ENCODE measurements around the gene ANP32A.
"Not testable (repeated sequence)": the region's sequence is repeated elsewhere in the genome, so short reads cannot be mapped to it uniquely, and the experiment has no call there.

The ANP32A gene

DNA sequence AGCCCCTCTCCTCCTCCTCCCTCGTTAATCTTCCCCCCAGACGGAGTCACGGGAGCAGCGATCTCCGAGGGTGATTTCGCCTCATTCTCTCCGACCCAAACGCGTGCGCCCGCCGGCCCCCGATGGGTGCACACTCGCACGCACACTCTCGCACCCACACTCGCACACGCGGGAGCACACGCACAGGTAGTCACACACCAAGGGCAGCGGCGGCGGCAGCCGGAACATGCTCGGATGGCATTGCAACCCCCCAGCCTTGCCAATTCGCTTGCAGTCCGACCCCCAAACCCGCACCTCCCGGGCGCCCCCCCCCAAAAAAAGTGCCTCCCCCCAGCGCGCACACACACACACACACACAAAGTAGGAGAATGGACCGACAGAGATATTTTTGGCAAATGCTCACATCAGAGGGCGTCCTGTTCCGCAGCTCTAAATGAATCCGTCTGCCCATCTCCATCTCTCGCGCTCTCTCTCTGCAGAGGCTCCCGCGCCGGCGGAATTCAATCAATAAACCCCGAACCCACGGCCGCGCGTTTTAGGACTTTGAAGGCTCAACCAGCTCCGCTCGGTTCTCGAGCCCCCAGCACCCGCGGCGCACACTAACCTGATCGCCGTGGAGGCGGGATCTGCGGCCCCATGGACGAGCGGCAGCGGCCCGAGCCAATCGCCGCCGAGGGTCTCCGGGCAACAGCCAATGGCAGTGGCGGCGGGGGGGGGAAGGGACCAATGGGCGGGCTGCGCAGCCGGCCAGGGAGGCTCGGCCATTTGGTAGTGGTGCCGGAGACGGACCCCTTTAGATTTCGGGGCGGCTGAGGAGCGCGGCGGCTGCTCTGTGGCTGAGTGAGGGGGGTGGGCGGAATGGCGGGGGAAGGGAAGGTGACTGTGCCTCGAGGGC, at the start of gene ANP32A:
Gene ANP32A (minus strand): TSS at position 601 of the 895 bp plus-strand sequence. CDS start 144 bp downstream, at position 457.
- TF ChIP-seq, protein P1, sequence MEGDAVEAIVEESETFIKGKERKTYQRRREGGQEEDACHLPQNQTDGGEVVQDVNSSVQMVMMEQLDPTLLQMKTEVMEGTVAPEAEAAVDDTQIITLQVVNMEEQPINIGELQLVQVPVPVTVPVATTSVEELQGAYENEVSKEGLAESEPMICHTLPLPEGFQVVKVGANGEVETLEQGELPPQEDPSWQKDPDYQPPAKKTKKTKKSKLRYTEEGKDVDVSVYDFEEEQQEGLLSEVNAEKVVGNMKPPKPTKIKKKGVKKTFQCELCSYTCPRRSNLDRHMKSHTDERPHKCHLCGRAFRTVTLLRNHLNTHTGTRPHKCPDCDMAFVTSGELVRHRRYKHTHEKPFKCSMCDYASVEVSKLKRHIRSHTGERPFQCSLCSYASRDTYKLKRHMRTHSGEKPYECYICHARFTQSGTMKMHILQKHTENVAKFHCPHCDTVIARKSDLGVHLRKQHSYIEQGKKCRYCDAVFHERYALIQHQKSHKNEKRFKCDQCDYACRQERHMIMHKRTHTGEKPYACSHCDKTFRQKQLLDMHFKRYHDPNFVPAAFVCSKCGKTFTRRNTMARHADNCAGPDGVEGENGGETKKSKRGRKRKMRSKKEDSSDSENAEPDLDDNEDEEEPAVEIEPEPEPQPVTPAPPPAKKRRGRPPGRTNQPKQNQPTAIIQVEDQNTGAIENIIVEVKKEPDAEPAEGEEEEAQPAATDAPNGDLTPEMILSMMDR (conservative IDR thresholded peaks at IDR 0.05; ENCODE audit: control insufficient read depth, insufficient read depth, low read depth, low read length): no peak
- DNase-seq (ENCODE audit: low read depth): peak; percentile 89
- peak within 1 kb of the TSS; percentile 89 for H3K4me3 ChIP-seq (ENCODE audit: control insufficient read depth, low read depth, low read length)

DNA sequence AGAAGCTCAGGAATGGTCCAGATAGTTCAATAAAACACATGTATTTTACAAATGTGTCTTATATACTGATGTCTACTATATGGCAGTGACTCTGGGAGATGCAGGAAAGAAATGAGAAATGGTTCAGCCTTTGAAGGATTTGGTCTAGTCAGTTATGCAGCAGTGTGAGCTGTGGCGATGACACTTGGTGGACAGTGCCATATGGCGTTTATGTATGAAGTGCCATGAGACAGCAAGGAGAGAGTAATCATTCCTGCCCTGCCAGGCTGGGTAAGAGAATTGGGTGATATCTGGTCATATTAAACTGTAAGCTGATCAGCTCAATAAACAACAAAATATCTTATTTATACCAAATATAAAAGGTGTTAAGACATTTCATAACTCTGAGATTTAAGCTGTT, 47.6 kb upstream of the ANP32A start:
- no peak for DNase-seq (ENCODE audit: low read depth)
- TF ChIP-seq, protein P1 (conservative IDR thresholded peaks at IDR 0.05; ENCODE audit: control insufficient read depth, insufficient read depth, low read depth, low read length): no peak

GRCh38 chr15:68862415-68862814, 41.7 kb upstream of the ANP32A start:
- TF ChIP-seq, protein P1 (conservative IDR thresholded peaks at IDR 0.05; ENCODE audit: control insufficient read depth, insufficient read depth, low read depth, low read length): no peak
- DNase-seq (ENCODE audit: low read depth): no peak
- H3K4me3 ChIP-seq (ENCODE audit: control insufficient read depth, low read depth, low read length): no peak overlapping the region

More for the DNA sequence above, 47.6 kb upstream of the ANP32A start:
- no peak overlapping the region for H3K4me3 ChIP-seq (ENCODE audit: control insufficient read depth, low read depth, low read length)

DNA sequence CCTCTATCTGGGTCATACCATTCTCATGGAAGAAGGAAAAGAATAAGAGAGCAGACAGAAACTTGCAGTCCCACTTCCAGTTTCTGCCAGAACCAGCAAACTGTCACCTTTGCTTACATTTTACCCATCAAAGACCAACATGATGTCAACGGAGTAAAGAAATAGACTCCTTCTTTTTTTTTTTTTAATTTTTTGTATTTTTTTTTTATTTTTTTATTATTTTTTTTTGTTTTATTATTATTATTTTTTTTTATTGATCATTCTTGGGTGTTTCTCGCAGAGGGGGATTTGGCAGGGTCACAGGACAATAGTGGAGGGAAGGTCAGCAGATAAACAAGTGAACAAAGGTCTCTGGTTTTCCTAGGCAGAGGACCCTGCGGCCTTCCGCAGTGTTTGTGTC, 38.0 kb upstream of the ANP32A start:
- H3K4me3 ChIP-seq (ENCODE audit: control insufficient read depth, low read depth, low read length); DNase-seq (ENCODE audit: low read depth): not testable (repeated sequence)

- not testable (repeated sequence) for H3K4me3 ChIP-seq (ENCODE audit: control insufficient read depth, low read depth, low read length); DNase-seq (ENCODE audit: low read depth)
Measured at GRCh38 chr15:68857443-68857842, 36.7 kb upstream of the ANP32A start.

- no peak for DNase-seq (ENCODE audit: low read depth)
- H3K4me3 ChIP-seq (ENCODE audit: control insufficient read depth, low read depth, low read length): no peak overlapping the region
- TF ChIP-seq, protein P1 (conservative IDR thresholded peaks at IDR 0.05; ENCODE audit: control insufficient read depth, insufficient read depth, low read depth, low read length): no peak
Measured at GRCh38 chr15:68852461-68852860, 31.8 kb upstream of the ANP32A start.

GRCh38 chr15:68851971-68852370, 31.3 kb upstream of the ANP32A start:
- TF ChIP-seq, protein P1 (conservative IDR thresholded peaks at IDR 0.05; ENCODE audit: control insufficient read depth, insufficient read depth, low read depth, low read length): no peak
- no peak for DNase-seq (ENCODE audit: low read depth)
- H3K4me3 ChIP-seq (ENCODE audit: control insufficient read depth, low read depth, low read length): no peak overlapping the region

Data from fibroblast of mammary gland (primary cell).